ENCODE data around the gene WBP2.

- no peak for TF ChIP-seq CTCF (optimal IDR thresholded peaks at IDR 0.05 in 1 of 3, IDR thresholded peaks at IDR 0.05 in 1 of 3, conservative IDR thresholded peaks at IDR 0.05 in 1 of 3; ENCODE audit: extremely low read depth in 1 of 3, insufficient read depth in 2 of 3, low read length in 3 of 3)
- TF ChIP-seq EZH2 (IDR thresholded peaks at IDR 0.05; ENCODE audit: low read length) = no peak
Observed at GRCh38 chr17:75889454-75889853, 34.3 kb upstream of the WBP2 start.

Measured in keratinocyte (primary cell).